Naive thymus-derived CD4-positive, alpha-beta T cell (primary cell): ENCODE data around the gene ASAP2. TPM values are rescaled to one million over a fixed set of nuclear protein-coding genes. Genes with fewer than 3 reads are reported as not detected.
"Not testable (repeated sequence)": the region's sequence is repeated elsewhere in the genome, so short reads cannot be mapped to it uniquely, and the experiment has no call there.

Experiments
- ATAC-seq: fragments of 150-1000 bp; cut with Tn5 transposase; 2 replicates; pipeline ENCODE4 v1.10.0; 2021; ENCODE audit warnings: mild to moderate bottlenecking, moderate library complexity
- CTCF ChIA-PET: fragments of 350-600 bp; sonication (Branson Sonifier 250); formaldehyde crosslinking; loops from one replicate; lab custom pipeline; 2021; ENCODE audit warnings: antibody characterized with exemption; lab: Charles Lee
- POLR2A ChIA-PET: fragments of 350-600 bp; sonication (Branson Sonifier 250); formaldehyde crosslinking; loops from one replicate; lab custom pipeline; 2021; ENCODE audit warnings: antibody characterized with exemption, inconsistent platforms; lab: Charles Lee
- DNase-seq, 9 donors: peaks; one replicate each; pipeline versions ENCODE4 v3.0.0 to v3.0.0-alpha.2; 2020 to 2022; ENCODE audit warnings: mixed read lengths in 1 of 9
- H3K27ac ChIP-seq: one replicate; pipeline ENCODE4 v1.7.0; 2013; ENCODE audit warnings: mild to moderate bottlenecking, low read depth, low read length, moderate library complexity
- H3K27me3 ChIP-seq, 2 donors: one replicate each; pipeline ENCODE4 v1.7.0; 2013; ENCODE audit warnings: low read length in 2 of 2, mild to moderate bottlenecking in 2 of 2, moderate library complexity in 2 of 2; ENCODE audit not compliant: control insufficient read depth in 2 of 2, insufficient read depth in 2 of 2
- H3K36me3 ChIP-seq, 3 experiments: 1 replicate in 2 of 3; 2 replicates in 1 of 3; pipeline ENCODE4 v1.7.0; 2013; ENCODE audit warnings: low read length in 3 of 3, mild to moderate bottlenecking in 3 of 3, moderate library complexity in 1 of 3; ENCODE audit not compliant: insufficient read depth in 3 of 3, control insufficient read depth in 2 of 3
- H3K4me1 ChIP-seq, 2 donors: one replicate each; pipeline ENCODE4 v1.7.0; 2013; ENCODE audit warnings: low read length in 2 of 2, mild to moderate bottlenecking in 2 of 2, moderate library complexity in 1 of 2; ENCODE audit not compliant: control insufficient read depth in 2 of 2, insufficient read depth in 2 of 2
- H3K4me3 ChIP-seq: 2 replicates; pipeline ENCODE4 v1.7.0; 2013; ENCODE audit warnings: mild to moderate bottlenecking, low read length
- H3K9me3 ChIP-seq, 3 experiments: 1 replicate in 2 of 3; 2 replicates in 1 of 3; pipeline ENCODE4 v1.7.0; 2013; ENCODE audit warnings: low read length in 3 of 3; ENCODE audit not compliant: control insufficient read depth in 2 of 3
- H3K27ac Mint-ChIP-seq, 9 donors: one replicate each; pipeline ENCODE4 v1.8.0; 2020 to 2022; ENCODE audit warnings: mixed read lengths in 9 of 9, mild to moderate bottlenecking in 8 of 9, moderate library complexity in 5 of 9, inconsistent platforms in 2 of 9
- H3K27me3 Mint-ChIP-seq, 5 donors: one replicate each; pipeline ENCODE4 v1.8.0; 2021 to 2022; ENCODE audit warnings: mixed read lengths in 5 of 5, mild to moderate bottlenecking in 1 of 5
- H3K36me3 Mint-ChIP-seq, 5 donors: one replicate each; pipeline ENCODE4 v1.8.0; 2020 to 2022; ENCODE audit warnings: mixed read lengths in 5 of 5, mild to moderate bottlenecking in 3 of 5, inconsistent platforms in 1 of 5
- H3K4me1 Mint-ChIP-seq, 7 donors: one replicate each; pipeline ENCODE4 v1.8.0; 2020 to 2022; ENCODE audit warnings: mixed read lengths in 7 of 7, mild to moderate bottlenecking in 3 of 7, inconsistent platforms in 1 of 7
- H3K4me3 Mint-ChIP-seq, 10 donors: one replicate each; pipeline ENCODE4 v1.8.0; 2020 to 2022; ENCODE audit warnings: mild to moderate bottlenecking in 10 of 10, mixed read lengths in 10 of 10, moderate library complexity in 6 of 10, inconsistent platforms in 2 of 10
- H3K9me3 Mint-ChIP-seq, 11 donors: one replicate each; pipeline ENCODE4 v1.8.0; 2020 to 2022; ENCODE audit warnings: mixed read lengths in 11 of 11, mild to moderate bottlenecking in 4 of 11, inconsistent platforms in 1 of 11, moderate library complexity in 1 of 11
- intact Hi-C, 2 donors: fragments of 100-400 bp; cut with micrococcal nuclease; formaldehyde crosslinking; loops; one replicate each; pipeline ENCODE4 v1.15.1; 2023
- polyA plus RNA-seq, 2 donors: library from polyadenylated mRNA; unstranded; fragments of 300-500 nt; fragmentation: Illumina TruSeq; gene quantifications; one replicate each; pipeline ENCODE4 v1.2.3, GENCODE V29; 2021
- total RNA-seq, 6 experiments: library from RNA in 5 of 6; stranded (reverse) in 5 of 6; gene quantifications; 1 replicate in 5 of 6; 2 replicates in 1 of 6; pipeline ENCODE4 v1.2.3 and lab custom pipeline; 2021 to 2026

Gene ASAP2
- total and polyA plus RNA-seq, 7 experiments from 2014 or later, result 0.10 to 1.2 (median 0.45) TPM; not detected in 4

DNA sequence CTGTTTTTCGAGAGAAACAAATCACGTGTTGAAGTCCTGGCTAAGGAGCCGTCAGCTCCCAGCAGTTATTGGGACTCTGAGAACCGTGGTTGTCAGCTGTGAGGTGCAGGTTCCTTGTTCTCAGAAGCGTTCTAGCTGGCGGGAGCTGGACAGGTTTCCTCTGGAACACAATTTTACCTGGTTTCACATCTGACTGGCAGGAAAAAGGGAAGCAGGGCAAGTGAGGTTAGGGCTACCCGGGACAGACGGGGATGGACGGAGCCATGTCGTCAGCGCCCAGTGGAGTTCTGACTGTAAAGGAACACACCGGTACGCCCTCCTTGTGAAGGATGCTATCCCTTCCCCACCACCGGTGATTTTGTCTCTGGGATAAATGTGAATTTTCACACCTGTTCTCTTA is 190.6 kb downstream of the ASAP2 start:
- POLR2A ChIA-PET, result no interaction called here
- ATAC-seq (no peak), DNase-seq (no peak)
- no peak overlapping the region for H3K4me3 Mint-ChIP-seq
- H3K27ac Mint-ChIP-seq, result no peak overlapping the region
- peaks cover 0 to 4% (median 0%) of the 10 kb centered on the region in 7 donors for H3K4me1 Mint-ChIP-seq
- no peaks in the 10 kb centered on the region for H3K9me3 Mint-ChIP-seq
- H3K4me1 ChIP-seq, result no peaks in the 10 kb centered on the region
- CTCF ChIA-PET, result no interaction called here
- H3K9me3 ChIP-seq, result no peaks in the 10 kb centered on the region
- no peak overlapping the region for H3K4me3 ChIP-seq
- no peaks in the 10 kb centered on the region for H3K36me3 Mint-ChIP-seq
- intact Hi-C loops, result no loop called here
- no peaks in the 10 kb centered on the region for H3K27me3 ChIP-seq
- H3K27ac ChIP-seq, result no peak overlapping the region
- H3K36me3 ChIP-seq, result no peaks in the 10 kb centered on the region
- no peaks in the 10 kb centered on the region for H3K27me3 Mint-ChIP-seq

DNA sequence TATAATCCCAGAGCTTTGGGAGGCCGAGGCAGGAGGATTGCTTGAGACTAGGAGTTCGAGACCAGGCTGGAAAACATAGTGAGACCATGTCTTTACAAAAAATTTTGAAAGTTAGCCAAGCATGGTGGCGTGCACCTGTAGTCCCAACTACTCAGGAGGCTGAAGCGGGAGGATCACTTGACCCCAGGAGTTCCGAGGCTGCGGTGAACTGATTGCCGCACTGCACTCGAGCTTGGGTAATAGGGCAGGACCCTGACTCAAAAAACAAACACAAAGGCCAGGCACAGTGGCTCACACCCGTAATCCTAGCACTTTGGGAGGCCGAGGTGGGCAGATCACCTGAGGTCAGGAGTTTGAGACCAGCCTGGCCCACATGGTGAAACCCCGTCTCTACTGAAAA is 191.6 kb downstream of the ASAP2 start:
- ATAC-seq, H3K27ac Mint-ChIP-seq, CTCF ChIA-PET, DNase-seq, H3K4me3 Mint-ChIP-seq, H3K9me3 Mint-ChIP-seq, H3K27me3 Mint-ChIP-seq, intact Hi-C loops, H3K4me1 Mint-ChIP-seq, H3K4me1 ChIP-seq, H3K27me3 ChIP-seq, H3K4me3 ChIP-seq, POLR2A ChIA-PET, H3K9me3 ChIP-seq, H3K27ac ChIP-seq, H3K36me3 ChIP-seq, H3K36me3 Mint-ChIP-seq: not testable (repeated sequence)

DNA sequence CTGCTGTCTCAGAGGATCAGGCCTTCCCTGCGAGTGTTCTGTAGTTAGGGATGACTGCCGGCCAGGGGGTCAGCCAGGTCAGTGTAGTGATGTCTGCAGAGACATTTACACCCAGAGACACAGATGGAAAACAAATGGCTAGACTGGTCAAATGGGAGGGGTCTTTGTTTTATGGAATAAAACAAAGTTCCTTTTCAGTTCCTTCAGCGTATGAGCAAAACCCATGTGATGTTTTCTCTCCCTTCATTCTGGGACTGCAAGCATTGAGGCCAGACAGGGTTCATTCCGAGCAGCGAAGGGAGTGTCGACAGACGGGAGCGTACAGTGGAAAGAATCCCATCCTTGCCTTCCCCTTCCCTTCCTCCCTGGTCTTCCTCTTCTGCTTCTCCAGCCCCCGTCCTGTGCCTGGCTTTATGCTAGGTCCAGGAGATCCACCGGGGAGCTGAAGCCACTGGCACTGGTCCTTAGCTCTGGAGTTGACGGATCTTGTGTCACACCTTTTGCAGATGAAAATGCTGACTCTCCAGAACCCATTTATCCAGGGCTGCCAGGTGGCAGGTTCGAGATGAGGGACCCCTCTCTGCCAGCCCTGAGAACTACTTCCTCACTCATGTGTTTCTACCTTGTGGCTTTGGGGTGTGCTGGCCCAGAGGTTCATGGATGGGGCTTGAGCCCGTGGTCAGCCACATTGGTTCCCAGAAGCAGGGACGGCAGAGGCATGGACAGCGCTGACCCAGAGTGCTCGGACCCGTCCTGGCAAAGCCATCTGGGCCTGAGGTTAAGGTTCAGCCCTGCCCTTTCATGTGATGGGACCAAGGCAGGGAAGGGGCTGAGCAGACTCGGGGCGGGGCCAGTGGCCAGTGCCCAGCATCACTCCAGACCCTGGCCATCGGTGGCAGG is 192.5 kb downstream of the ASAP2 start:
- Histone ChIP-seq H3K36me3 (no peaks in the 10 kb centered on the region), H3K27me3 (no peaks in the 10 kb centered on the region), H3K27ac (no peak overlapping the region), H3K4me3 (no peak overlapping the region), H3K9me3 (no peaks in the 10 kb centered on the region), H3K4me1 (no peaks in the 10 kb centered on the region)
- Mint-ChIP-seq H3K36me3 (peaks cover 0 to 3% (median 0%) of the 10 kb centered on the region in 5 donors), H3K9me3 (no peaks in the 10 kb centered on the region), H3K4me1 (peaks cover 0 to 4% (median 0%) of the 10 kb centered on the region in 7 donors), H3K27ac (no peak overlapping the region), H3K27me3 (no peaks in the 10 kb centered on the region), H3K4me3 (no peak overlapping the region)
- intact Hi-C loops, result no loop called here
- ChIA-PET POLR2A (no interaction called here), CTCF (no interaction called here)
- no peak for DNase-seq
- ATAC-seq, result no peak

DNA sequence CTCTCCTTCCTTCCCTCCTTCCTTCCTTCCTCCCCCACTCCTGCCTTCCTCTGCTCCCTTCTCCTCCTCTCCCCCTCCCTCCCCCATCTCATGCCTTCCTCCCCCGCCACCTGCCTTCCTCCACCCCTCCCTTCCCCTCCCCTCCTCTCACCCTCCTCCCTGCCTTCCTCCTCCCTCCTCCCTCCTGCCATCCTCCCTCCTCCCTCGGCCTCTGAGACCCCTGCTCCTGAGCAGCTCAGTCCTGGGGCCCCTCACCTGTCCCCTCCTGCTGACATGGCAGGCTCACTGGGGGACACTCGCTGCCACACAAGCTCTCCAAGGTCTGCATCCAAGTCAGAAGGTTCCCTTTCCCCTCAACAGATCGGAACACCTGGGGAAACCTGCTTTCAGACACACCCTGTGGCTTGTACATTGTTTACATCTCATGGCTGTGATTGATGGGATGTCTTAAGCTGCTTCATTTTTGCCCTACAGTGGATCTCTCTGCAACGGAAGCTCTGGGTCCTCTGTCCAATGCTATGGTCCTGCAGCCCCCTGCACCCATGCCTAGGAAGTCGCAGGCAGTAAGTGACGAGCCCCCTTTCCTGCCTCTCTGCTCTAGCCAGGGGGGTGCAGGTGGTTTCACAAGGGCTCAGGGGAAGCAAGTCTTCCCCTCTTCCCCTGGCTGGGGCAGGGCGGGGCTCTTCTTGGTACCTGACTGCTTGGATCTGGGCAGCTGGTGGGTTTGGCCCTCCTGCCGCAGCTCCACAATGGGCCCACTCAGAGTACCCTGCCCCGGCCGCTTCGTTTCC is 193.9 kb downstream of the ASAP2 start:
- DNase-seq, result no peak
- H3K36me3 ChIP-seq, result no peaks in the 10 kb centered on the region
- H3K27ac Mint-ChIP-seq, result no peak overlapping the region
- ChIA-PET CTCF (no interaction called here), POLR2A (interaction anchor here (0.9 kb wide), 1 partner anchor 73 kb away, joined by 4 read pairs; no protein-coding TSS in a partner anchor)
- ATAC-seq, result no peak
- H3K9me3 ChIP-seq, result no peaks in the 10 kb centered on the region
- H3K4me1 Mint-ChIP-seq, result peaks cover 0 to 4% (median 0%) of the 10 kb centered on the region in 7 donors
- no peak overlapping the region for H3K4me3 ChIP-seq
- H3K4me1 ChIP-seq, result no peaks in the 10 kb centered on the region
- H3K27me3 ChIP-seq, result no peaks in the 10 kb centered on the region
- intact Hi-C loops, result no loop called here
- H3K27ac ChIP-seq, result no peak overlapping the region
- no peak overlapping the region for H3K4me3 Mint-ChIP-seq
- H3K36me3 Mint-ChIP-seq, result peaks cover 0 to 3% (median 0%) of the 10 kb centered on the region in 5 donors
- H3K9me3 Mint-ChIP-seq, result no peaks in the 10 kb centered on the region
- H3K27me3 Mint-ChIP-seq, result no peaks in the 10 kb centered on the region

DNA sequence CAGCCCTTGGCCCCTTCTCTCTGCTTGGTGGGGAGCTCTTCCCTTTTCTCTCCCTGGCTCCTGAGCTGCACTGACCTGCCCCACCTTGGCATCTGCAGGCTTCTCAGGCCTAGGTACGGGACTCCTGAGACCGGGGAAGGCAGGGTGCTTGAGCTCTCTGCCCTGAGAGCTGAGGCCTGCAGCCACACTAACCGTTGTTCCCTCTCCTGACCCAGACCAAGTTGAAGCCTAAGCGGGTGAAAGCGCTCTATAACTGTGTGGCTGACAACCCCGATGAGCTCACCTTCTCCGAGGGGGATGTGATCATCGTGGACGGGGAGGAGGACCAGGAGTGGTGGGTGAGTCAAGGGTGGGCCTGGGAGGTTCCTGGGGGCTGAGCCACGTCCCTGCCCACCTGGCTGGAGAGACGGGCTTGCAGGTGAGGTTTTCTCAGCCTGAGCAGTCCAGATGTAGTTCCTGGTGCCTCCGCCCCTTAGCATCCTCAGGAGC is 194.5 kb downstream of the ASAP2 start:
- H3K36me3 Mint-ChIP-seq, result peaks cover 0 to 3% (median 0%) of the 10 kb centered on the region in 5 donors
- no peaks in the 10 kb centered on the region for H3K27me3 ChIP-seq
- H3K27me3 Mint-ChIP-seq, result no peaks in the 10 kb centered on the region
- H3K4me1 ChIP-seq, result no peaks in the 10 kb centered on the region
- ChIA-PET CTCF (no interaction called here), POLR2A (interaction anchor here (0.9 kb wide), 1 partner anchor 72 kb away, joined by 4 read pairs; no protein-coding TSS in a partner anchor)
- H3K27ac ChIP-seq, result no peak overlapping the region
- H3K4me3 Mint-ChIP-seq, result no peak overlapping the region
- H3K9me3 Mint-ChIP-seq, result no peaks in the 10 kb centered on the region
- DNase-seq (no peak), ATAC-seq (no peak)
- no peaks in the 10 kb centered on the region for H3K9me3 ChIP-seq
- H3K4me3 ChIP-seq, result no peak overlapping the region
- H3K27ac Mint-ChIP-seq, result no peak overlapping the region
- peaks cover 0 to 3% (median 0%) of the 10 kb centered on the region in 3 experiments for H3K36me3 ChIP-seq
- peaks cover 0 to 4% (median 0%) of the 10 kb centered on the region in 7 donors for H3K4me1 Mint-ChIP-seq
- intact Hi-C loops, result no loop called here

DNA sequence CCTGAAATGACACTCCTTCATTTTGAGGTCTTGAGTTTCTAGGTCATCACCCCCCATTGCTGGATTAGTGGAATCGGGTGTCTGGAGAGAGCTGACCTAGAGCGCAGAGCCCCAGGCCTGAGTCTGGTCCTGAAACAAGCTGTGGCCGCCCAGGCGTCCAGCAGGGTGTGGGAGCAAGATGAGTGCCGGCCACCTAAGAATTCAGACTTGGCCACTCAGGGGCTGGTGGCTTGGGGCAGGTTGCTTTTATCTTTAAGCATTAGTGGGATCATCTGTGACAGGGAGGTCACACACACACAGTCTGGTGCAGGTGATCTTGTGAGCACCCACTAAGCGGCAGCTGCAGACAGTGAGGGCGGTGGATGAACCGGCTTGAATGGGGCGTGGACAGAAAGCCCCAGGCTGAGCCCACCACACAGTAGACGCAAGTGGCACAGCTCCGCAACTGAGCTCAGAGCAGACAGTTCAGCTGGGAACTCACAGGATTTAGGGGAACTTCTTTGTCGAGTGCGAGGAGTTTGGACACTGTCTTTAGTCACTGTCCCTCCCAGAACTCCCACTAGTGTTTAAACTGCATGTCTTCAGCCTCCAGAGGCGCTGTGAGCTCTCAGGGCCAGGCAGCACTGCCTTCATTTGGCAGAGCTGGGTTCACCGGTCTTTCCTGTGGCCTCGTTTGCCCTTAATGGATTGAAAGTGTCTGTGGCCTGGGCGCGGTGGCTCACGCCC is 195.2 kb downstream of the ASAP2 start:
- Mint-ChIP-seq H3K4me3 (no peak overlapping the region), H3K4me1 (peaks cover 0 to 4% (median 0%) of the 10 kb centered on the region in 7 donors), H3K27me3 (no peaks in the 10 kb centered on the region), H3K9me3 (no peaks in the 10 kb centered on the region), H3K36me3 (peaks cover 0 to 6% (median 2%) of the 10 kb centered on the region in 5 donors), H3K27ac (no peak overlapping the region)
- Histone ChIP-seq H3K36me3 (peaks cover 0 to 5% (median 0%) of the 10 kb centered on the region in 3 experiments), H3K27me3 (no peaks in the 10 kb centered on the region), H3K4me1 (no peaks in the 10 kb centered on the region), H3K27ac (no peak overlapping the region), H3K4me3 (no peak overlapping the region), H3K9me3 (no peaks in the 10 kb centered on the region)
- intact Hi-C loops, result no loop called here
- ChIA-PET POLR2A (interaction anchor here (0.9 kb wide), 1 partner anchor 71 kb away, joined by 4 read pairs; no protein-coding TSS in a partner anchor), CTCF (no interaction called here)
- ATAC-seq (no peak), DNase-seq (no peak)
